HCT116 (cell line): Measurements from ENCODE around the gene RNF141. TPM values are rescaled to one million over a fixed set of nuclear protein-coding genes. Genes with fewer than 3 reads are reported as not detected.

Source experiments
- ATAC-seq: fragments of 200-7000 bp; cut with Tn5 transposase; 2 replicates; pipeline ENCODE4 v1.9.1; 2020; ENCODE audit warnings: mild to moderate bottlenecking, moderate library complexity
- BruUV-seq: library from RNA; stranded (reverse); fragments of 400-500 nt; replicated peaks from 2 replicates; lab custom pipeline; 2021; lab: Mats Ljungman, UMichigan
- CTCF ChIA-PET: fragments of 300-600 bp; sonication (Branson Sonifier 250); formaldehyde crosslinking; loops from one replicate; lab custom pipeline; 2021; ENCODE audit warnings: antibody characterized with exemption; lab: Charles Lee
- POLR2A ChIA-PET: fragments of 300-600, 350-600 bp; sonication (Branson Sonifier 250); formaldehyde crosslinking; loops from one replicate; lab custom pipeline; 2021; ENCODE audit warnings: antibody characterized with exemption; lab: Charles Lee
- RAD21 ChIA-PET, 2 experiments: fragments of 300-600 bp; sonication (Branson Sonifier 250); formaldehyde crosslinking; loops; one replicate each; lab custom pipeline; 2023; ENCODE audit warnings: low total read pairs in 2 of 2; ENCODE audit not compliant: uncharacterized antibody in 2 of 2, unreplicated experiment in 2 of 2, low non-redundant PET in 1 of 2; lab: Charles Lee
- DNase-seq: peaks from one replicate; pipeline ENCODE4 v3.0.0-alpha.2; 2010; ENCODE audit warnings: low read depth, low spot score
- H2AFZ ChIP-seq: fragments of 200-600 bp; shearing (Covaris generic), sonication (generic); 2 replicates; pipeline ENCODE4 v1.6.1; 2017; ENCODE audit warnings: low read depth, mixed run types, mixed read lengths, antibody characterized with exemption, low read length; ENCODE audit not compliant: poor library complexity, severe bottlenecking
- H3K27ac ChIP-seq: 2 replicates; pipeline ENCODE4 v1.5.1; 2012; ENCODE audit warnings: low read depth, low read length
- H3K27me3 ChIP-seq: fragments of 200-600 bp; sonication (generic); 2 replicates; pipeline ENCODE4 v1.6.1; 2016; ENCODE audit warnings: mixed run types, low read length, mixed read lengths; ENCODE audit not compliant: insufficient read depth
- H3K36me3 ChIP-seq, 2 experiments: fragments of 200-500 bp in 1 of 2; fragments of 200-600 bp in 1 of 2; sonication (Bioruptor generic) in 1 of 2; sonication (generic) in 1 of 2; 2 replicates each; pipeline versions ENCODE4 v1.5.1 to v1.6.1; 2014 to 2016; ENCODE audit warnings: low read length in 2 of 2, inconsistent platforms in 1 of 2, mixed read lengths in 1 of 2, mixed run types in 1 of 2; ENCODE audit not compliant: insufficient read depth in 2 of 2, control insufficient read depth in 1 of 2
- H3K4me1 ChIP-seq, 2 experiments: fragments of 200-600 bp in 1 of 2; sonication (generic) in 1 of 2; 2 replicates each; pipeline versions ENCODE4 v1.5.1 to v1.6.1; 2012 to 2017; ENCODE audit warnings: low read length in 2 of 2, inconsistent platforms in 1 of 2, mild to moderate bottlenecking in 1 of 2, mixed read lengths in 1 of 2, mixed run types in 1 of 2, moderate library complexity in 1 of 2; ENCODE audit not compliant: insufficient read depth in 2 of 2, control insufficient read depth in 1 of 2
- H3K4me2 ChIP-seq: fragments of 200-600 bp; sonication (generic); 2 replicates; pipeline ENCODE4 v1.6.1; 2017; ENCODE audit warnings: mixed run types, low read length, mixed read lengths
- H3K4me3 ChIP-seq, 2 experiments: fragments of 200-600 bp in 1 of 2; sonication (generic) in 1 of 2; replicated peaks in 1 of 2; 2 replicates each; pipeline ENCODE4 v1.5.1; 2011 to 2016; ENCODE audit warnings: low read length in 2 of 2, control low read depth in 1 of 2, low read depth in 1 of 2, mild to moderate bottlenecking in 1 of 2, mixed read lengths in 1 of 2, mixed run types in 1 of 2
- H3K79me2 ChIP-seq: fragments of 200-600 bp; sonication (generic); 2 replicates; pipeline ENCODE4 v1.6.1; 2017; ENCODE audit warnings: mild to moderate bottlenecking, mixed run types, low read length, moderate library complexity, mixed read lengths; ENCODE audit not compliant: insufficient read depth
- H3K9ac ChIP-seq: fragments of 200-600 bp; sonication (generic); 2 replicates; pipeline ENCODE4 v1.6.1; 2016; ENCODE audit warnings: low read length, mixed read lengths
- H3K9me2 ChIP-seq: fragments of 200-600 bp; sonication (generic), shearing (Covaris generic); 2 replicates; pipeline ENCODE4 v1.6.1; 2017; ENCODE audit warnings: mixed run types, mild to moderate bottlenecking, moderate library complexity; ENCODE audit not compliant: insufficient read depth
- H3K9me3 ChIP-seq, 2 experiments: fragments of 200-500 bp in 1 of 2; fragments of 200-600 bp in 1 of 2; sonication (Bioruptor generic) in 1 of 2; sonication (generic) in 1 of 2; 2 replicates each; pipeline ENCODE4 v1.6.1; 2014 to 2017; ENCODE audit warnings: low read length in 2 of 2, mixed read lengths in 2 of 2, inconsistent platforms in 1 of 2, low read depth in 1 of 2, mild to moderate bottlenecking in 1 of 2, mixed run types in 1 of 2, moderate library complexity in 1 of 2; ENCODE audit not compliant: control insufficient read depth in 1 of 2, insufficient read depth in 1 of 2
- H4K20me1 ChIP-seq: fragments of 200-600 bp; sonication (generic), shearing (Covaris generic); 2 replicates; pipeline ENCODE4 v1.6.1; 2017; ENCODE audit warnings: mixed run types, mild to moderate bottlenecking, moderate library complexity; ENCODE audit not compliant: insufficient read depth
- CBX3 ChIP-seq: IDR thresholded peaks from 2 replicates; pipeline ENCODE4 v1.6.1; 2012; ENCODE audit warnings: low read depth
- EGR1 ChIP-seq: IDR thresholded peaks from 2 replicates; pipeline ENCODE4 v1.6.1; 2012; ENCODE audit warnings: low read depth
- ELF1 ChIP-seq: IDR thresholded peaks from 2 replicates; pipeline ENCODE4 v1.6.1; 2012; ENCODE audit warnings: low read depth, borderline replicate concordance
- EZH2 ChIP-seq: fragments of 200-600 bp; sonication (generic); IDR thresholded peaks from 2 replicates; pipeline ENCODE4 v1.6.1; 2017; ENCODE audit warnings: antibody characterized with exemption, mixed run types
- JUND ChIP-seq: IDR thresholded peaks from 2 replicates; pipeline ENCODE4 v1.6.1; 2012
- POLR2A ChIP-seq: IDR thresholded peaks from 2 replicates; pipeline ENCODE4 v1.7.0; 2011; ENCODE audit warnings: borderline replicate concordance; ENCODE audit not compliant: insufficient read depth, insufficient read length; ENCODE audit errors: extremely low read depth
- RAD21 ChIP-seq: IDR thresholded peaks from 2 replicates; pipeline ENCODE4 v1.6.1; 2012; ENCODE audit warnings: low read depth, mild to moderate bottlenecking
- SP1 ChIP-seq: IDR thresholded peaks from 2 replicates; pipeline ENCODE4 v1.6.1; 2012; ENCODE audit warnings: low read depth
- SRF ChIP-seq: IDR thresholded peaks from 2 replicates; pipeline ENCODE4 v1.6.1; 2012; ENCODE audit warnings: low read depth
- TCF7L2 ChIP-seq: IDR thresholded peaks from 2 replicates; pipeline ENCODE4 v1.7.0; 2011; ENCODE audit warnings: borderline replicate concordance, inconsistent platforms; ENCODE audit not compliant: insufficient read depth, insufficient read length; ENCODE audit errors: extremely low read depth
- YY1 ChIP-seq: IDR thresholded peaks from 2 replicates; pipeline ENCODE4 v1.6.1; 2011; ENCODE audit warnings: low read length, low read depth, moderate library complexity, mild to moderate bottlenecking; ENCODE audit not compliant: insufficient replicate concordance; ENCODE audit errors: extremely low read depth
- intact Hi-C: fragments of 100-400 bp; cut with micrococcal nuclease; formaldehyde crosslinking; loops from 2 replicates; pipeline ENCODE4 v1.10.0; 2022
- total RNA-seq: library from RNA; stranded (reverse); gene quantifications from one replicate; pipeline ENCODE4 v1.2.1, GENCODE V29; 2021; ENCODE audit not compliant: unreplicated experiment
- TF ChIP-seq, protein P1 (sequence below), 3 experiments: fragments of 200-600 bp in 1 of 3; sonication (generic) in 1 of 3; IDR thresholded peaks in 2 of 3; conservative IDR thresholded peaks in 1 of 3; 2 replicates each; pipeline ENCODE4 v1.5.1; 2012 to 2017; ENCODE audit warnings: low read depth in 2 of 3, low read length in 2 of 3, antibody characterized with exemption in 1 of 3, borderline replicate concordance in 1 of 3, control low read depth in 1 of 3, mild to moderate bottlenecking in 1 of 3, mixed read lengths in 1 of 3, mixed run types in 1 of 3, moderate library complexity in 1 of 3; ENCODE audit not compliant: insufficient read depth in 1 of 3
- TF ChIP-seq, protein P2 (sequence below): IDR thresholded peaks from 2 replicates; pipeline ENCODE4 v1.6.1; 2012

RNF141 gene
- total RNA-seq, 1 experiment from 2014 or later = 133 TPM

DNA sequence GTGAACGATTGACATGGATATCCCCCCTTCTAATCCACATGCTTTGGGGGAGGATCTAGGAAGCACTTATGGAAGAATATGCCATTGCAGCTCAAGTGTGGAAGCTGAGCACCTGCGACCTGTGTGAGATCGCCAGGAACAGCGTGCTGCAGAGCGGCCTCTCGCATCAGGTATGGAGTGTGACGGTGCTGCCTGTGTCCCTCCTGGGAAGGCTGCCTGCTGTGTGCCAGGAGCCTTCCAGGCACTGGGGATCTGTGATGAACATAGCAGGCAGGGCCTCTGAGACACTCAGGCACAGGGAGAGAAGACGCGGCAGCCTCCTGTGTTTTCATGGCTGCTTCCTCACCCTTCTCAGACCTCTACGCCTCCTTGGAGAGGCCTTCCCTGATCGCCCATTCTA is 36.5 kb downstream of the RNF141 start:
- peaks cover 2 to 6% of the 10 kb centered on the region in 2 experiments; a peak in 3 of 4 replicates for H3K4me1 ChIP-seq
- POLR2A ChIA-PET = no interaction called here
- ATAC-seq (no peak), DNase-seq (no peak)
- CTCF ChIA-PET = no interaction called here
- H2AFZ ChIP-seq = no peak overlapping the region
- no peak for TF ChIP-seq TCF7L2
- TF ChIP-seq JUND = no peak
- TF ChIP-seq, protein P1, sequence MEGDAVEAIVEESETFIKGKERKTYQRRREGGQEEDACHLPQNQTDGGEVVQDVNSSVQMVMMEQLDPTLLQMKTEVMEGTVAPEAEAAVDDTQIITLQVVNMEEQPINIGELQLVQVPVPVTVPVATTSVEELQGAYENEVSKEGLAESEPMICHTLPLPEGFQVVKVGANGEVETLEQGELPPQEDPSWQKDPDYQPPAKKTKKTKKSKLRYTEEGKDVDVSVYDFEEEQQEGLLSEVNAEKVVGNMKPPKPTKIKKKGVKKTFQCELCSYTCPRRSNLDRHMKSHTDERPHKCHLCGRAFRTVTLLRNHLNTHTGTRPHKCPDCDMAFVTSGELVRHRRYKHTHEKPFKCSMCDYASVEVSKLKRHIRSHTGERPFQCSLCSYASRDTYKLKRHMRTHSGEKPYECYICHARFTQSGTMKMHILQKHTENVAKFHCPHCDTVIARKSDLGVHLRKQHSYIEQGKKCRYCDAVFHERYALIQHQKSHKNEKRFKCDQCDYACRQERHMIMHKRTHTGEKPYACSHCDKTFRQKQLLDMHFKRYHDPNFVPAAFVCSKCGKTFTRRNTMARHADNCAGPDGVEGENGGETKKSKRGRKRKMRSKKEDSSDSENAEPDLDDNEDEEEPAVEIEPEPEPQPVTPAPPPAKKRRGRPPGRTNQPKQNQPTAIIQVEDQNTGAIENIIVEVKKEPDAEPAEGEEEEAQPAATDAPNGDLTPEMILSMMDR (IDR thresholded peaks at IDR 0.05 in 2 of 3, conservative IDR thresholded peaks at IDR 0.05 in 1 of 3; ENCODE audit: borderline replicate concordance in 1 of 3, insufficient read depth in 1 of 3, low read depth in 2 of 3, low read length in 2 of 3) = no peak
- no peak for TF ChIP-seq SRF
- TF ChIP-seq, protein P2, sequence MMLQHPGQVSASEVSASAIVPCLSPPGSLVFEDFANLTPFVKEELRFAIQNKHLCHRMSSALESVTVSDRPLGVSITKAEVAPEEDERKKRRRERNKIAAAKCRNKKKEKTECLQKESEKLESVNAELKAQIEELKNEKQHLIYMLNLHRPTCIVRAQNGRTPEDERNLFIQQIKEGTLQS = no peak
- TF ChIP-seq EGR1 = no peak
- TF ChIP-seq ELF1 = no peak
- TF ChIP-seq YY1 = no peak
- TF ChIP-seq RAD21 = no peak
- no peak for TF ChIP-seq SP1
- TF ChIP-seq POLR2A = no peak
- TF ChIP-seq CBX3 = no peak
- TF ChIP-seq EZH2 = no peak
- H3K9me3 ChIP-seq = no peaks in the 10 kb centered on the region
- no peak overlapping the region for H3K27ac ChIP-seq
- RAD21 ChIA-PET = no interaction called here
- intact Hi-C loops = no loop called here
- no peaks in the 10 kb centered on the region for H3K79me2 ChIP-seq
- peaks cover 3 to 51% of the 10 kb centered on the region in 2 experiments; a peak in 3 of 4 replicates for H3K36me3 ChIP-seq
- H3K27me3 ChIP-seq = no peaks in the 10 kb centered on the region
- H3K9ac ChIP-seq = no peak overlapping the region
- H3K9me2 ChIP-seq = no peaks in the 10 kb centered on the region
- no peak overlapping the region for H3K4me2 ChIP-seq
- no peak overlapping the region for H3K4me3 ChIP-seq
- BruUV-seq = no TSS peak
- no peaks in the 10 kb centered on the region for H4K20me1 ChIP-seq
